GM18499 (cell line): Measurements from ENCODE around the gene PRKRIP1.
"Not testable (repeated sequence)": the region's sequence is repeated elsewhere in the genome, so short reads cannot be mapped to it uniquely, and the experiment has no call there.

Experiments
- ATAC-seq: cut with Tn5 transposase; IDR thresholded peaks from one replicate; pipeline ENCODE4 v1.9.1; 2021; ENCODE audit warnings: moderate number of reproducible peaks; ENCODE audit not compliant: insufficient read depth, unreplicated experiment

The PRKRIP1 gene

DNA sequence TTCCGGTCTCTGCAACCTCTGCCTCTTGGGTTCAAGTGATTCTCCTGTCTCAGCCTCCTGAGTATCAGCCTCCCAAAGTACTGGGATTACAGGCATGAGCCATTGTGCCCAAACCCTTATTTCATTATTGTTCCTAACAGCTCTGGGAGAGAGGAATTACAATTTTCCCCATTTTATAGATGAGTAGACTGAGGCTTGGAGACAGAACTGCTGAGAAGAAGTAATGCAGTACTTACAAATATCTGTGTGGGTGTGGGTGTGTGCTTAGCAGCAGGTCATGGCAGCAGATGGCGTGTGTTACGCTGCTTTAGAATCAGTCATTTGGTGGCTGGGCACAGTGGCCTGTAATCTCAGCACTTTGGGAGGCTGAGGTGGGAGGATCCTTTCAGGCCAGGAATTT lies 7.4 kb downstream of the PRKRIP1 start:
- ATAC-seq = no peak

DNA sequence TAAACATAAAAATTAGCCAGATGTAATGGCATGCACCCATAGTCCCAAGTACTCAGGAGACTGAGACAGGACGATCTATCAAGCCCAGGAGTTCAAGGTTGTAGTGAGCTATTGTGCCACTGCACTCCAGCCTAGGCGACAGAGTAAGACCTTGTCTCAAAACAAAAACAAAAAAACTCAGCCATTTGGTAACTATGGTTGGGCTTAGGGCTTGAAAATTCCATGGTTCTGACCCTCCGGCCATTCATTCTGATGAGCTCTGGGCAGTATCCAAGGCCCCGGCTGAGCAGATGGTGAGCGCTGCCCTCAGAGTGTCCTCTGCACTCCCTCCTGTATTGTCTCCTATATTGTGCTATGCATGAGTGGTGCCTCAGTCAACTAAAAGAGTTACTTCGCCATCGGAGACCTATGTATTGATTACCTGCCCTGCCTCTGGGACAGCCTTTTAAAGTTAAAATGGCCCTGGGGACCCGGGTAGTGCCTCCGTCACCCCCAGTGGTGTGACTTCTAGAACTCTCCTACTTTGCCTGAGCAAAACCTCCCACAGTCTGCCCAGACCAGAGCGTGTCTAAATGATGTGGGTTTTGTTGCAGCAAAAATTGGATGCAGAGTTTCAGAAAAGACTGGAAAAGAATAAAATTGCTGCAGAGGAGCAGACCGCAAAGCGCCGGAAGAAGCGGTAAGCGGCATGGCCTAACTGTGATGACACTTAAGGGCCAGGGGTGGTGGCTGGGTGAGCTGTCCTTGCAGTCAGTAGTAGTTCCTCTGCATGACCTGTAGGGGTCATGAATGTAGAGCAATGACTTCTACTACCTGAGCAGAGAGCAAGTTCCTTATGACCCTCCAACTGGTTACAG lies 8.1 kb downstream of the PRKRIP1 start:
- ATAC-seq = peak; percentile 51

- ATAC-seq = not testable (repeated sequence)
These were observed 8.7 kb downstream of the PRKRIP1 start for GRCh38 chr7:102404862-102405188.

DNA sequence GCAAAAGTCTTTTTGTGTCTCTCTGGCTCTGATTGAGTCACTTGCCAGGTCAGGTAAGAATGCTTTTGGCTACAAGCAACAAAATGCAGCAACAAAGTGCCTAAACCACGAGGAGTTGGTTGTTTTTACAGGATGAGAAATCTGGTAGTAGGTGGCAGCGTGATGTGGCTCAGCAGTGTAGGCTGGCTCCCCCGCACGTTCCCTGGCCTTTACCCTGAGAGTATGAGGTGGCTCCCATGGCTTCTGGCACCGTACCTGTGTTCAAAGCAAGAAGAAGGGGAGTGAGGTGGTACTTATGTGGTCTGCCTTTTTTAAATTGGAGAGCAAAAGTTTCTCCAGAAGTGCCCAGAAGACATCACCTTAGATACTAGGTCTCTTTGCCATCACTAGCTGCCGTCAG lies 11.7 kb downstream of the PRKRIP1 start:
- no peak for ATAC-seq

DNA sequence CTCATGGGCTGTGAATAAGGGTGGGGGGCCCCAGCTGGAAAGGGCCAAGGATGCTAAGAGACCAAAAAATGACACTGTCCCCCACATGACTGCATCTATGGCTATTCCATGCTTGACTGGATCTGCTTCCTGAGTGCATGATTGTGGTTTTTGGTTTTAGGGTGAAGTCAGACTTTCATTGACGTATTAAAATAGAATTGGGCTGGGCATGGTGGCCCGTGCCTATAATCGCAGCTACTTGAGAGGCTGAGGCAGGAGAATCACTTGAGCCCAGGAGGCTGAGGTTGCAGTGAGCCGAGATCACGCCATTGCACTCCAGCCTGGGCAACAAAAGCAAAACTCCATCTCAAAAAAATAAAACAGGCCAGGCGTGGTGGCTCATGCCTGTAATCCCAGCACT lies 12.4 kb downstream of the PRKRIP1 start:
- ATAC-seq = not testable (repeated sequence)

GRCh38 chr7:102409340-102409739 lies 13.2 kb downstream of the PRKRIP1 start:
- no peak for ATAC-seq

GRCh38 chr7:102410123-102410522 lies 14.0 kb downstream of the PRKRIP1 start:
- ATAC-seq = no peak

DNA sequence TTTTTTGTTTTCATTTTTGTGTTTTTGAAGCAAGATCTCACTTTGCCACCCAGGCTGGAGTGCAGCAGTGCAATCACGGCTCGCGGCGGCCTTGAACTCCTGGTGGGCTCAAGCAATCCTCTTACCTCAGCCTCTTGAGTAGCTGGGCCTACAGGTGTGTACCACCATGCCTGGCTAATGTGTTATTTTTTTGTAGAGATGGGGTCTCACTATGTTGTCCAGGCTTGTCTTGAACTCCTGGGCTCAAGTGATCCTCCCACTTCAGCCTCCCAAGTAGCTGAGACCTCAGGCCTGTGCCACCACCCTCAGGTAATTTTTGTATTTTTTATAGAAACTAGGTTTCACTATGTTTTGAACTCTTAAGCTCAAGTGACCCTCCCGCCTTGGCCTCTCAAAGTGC lies 14.8 kb downstream of the PRKRIP1 start:
- no peak for ATAC-seq

DNA sequence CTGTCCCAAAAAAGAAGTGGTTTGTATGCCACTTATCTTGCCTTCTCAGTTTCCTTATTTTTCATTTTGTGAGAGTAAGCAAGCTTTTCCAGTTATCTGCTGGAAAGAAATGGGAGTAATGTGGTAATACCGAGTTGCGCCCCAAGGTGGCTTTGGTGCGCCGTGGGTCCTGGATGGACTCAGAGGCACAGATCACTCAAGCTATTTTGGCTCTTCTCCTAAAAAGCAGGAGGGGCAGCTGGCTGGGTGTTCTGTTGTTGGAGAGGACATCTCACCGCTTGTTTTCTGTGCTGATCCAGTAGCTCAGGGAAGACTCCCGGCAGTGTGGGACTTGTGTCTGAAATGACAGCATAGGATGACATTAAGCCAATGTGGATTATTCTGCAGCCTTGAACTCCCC lies 16.4 kb downstream of the PRKRIP1 start:
- no peak for ATAC-seq

DNA sequence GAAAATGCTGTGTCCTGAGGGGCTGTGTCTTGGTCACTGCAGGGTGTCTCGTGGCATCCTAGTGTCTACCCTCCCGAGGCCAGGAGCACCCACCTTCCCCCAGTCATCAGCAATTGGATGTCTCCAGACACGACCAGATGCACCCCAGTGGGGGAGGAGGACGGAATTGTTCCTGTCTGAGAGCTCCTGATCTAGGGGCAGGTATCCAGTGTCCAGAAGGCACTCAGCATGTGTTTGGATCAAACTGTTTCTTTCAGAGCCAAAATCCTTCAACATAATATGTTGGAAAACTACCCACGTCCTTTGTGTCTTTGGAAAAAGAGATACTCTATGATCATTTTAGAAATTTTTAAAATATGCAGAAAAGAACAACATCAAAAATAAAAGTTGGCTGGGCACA lies 16.9 kb downstream of the PRKRIP1 start:
- no peak for ATAC-seq

DNA sequence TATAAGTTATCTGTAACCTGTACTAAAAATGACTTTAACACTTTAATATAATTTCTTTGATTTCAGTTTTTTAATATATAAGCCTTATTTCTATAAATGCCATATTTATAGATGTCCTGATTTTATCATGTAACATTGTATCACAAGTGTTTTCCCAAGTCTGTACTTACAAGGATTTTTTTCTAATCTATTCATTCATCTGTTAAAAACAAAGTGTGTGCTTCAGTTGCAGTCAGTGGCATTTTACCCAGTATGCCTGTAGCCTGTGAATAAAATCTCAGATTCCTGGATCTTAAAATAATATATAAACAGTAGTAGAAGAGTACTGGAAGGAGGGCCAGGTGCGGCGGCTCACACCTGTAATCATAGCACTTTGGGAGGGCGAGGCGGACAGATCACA lies 17.4 kb downstream of the PRKRIP1 start:
- no peak for ATAC-seq

DNA sequence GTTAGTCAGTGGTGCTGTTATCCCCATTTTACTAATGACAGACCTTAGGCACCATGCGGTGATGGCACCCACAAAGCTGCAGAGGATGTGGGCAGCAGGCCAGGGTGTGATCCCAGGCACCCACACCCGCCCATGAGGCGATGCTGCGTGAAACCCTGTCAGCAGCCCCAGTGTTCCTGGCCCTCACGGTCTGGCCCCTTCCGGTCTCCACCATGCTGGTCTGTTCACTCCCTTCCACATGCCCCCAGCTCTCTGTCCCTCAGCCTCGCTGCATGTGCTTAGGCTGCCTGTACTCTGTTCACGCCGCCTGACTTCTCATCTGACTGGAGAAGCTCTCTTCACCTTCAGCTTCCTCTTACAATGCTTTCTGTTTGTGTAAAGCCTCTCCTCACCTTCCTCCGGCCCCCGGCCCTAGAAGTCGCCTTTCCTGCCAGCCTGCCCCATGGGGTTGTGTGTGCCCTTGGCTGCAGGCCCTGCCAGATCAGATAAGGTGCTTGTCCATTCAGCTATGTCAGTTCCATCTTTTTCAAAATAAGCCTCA lies 19.6 kb downstream of the PRKRIP1 start:
- ATAC-seq = no peak

DNA sequence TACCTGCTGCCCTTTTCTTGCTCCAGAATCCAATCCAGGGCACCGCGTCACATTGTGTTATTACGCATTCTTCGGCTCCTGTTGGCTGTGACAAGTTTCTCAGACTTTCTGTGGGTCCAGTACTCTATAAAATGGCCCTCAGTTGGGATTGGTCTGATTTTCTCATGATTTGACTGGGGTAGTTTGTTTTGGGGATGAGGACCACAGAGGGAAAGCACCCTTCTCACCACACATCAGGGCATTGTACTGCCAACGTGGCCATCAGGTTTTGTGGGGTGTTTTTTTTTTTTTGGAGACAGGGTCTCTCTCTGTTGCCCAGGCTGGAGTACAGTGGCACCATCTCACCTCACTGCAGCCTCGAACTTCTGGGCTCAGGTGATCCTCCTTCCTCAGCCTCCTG lies 20.2 kb downstream of the PRKRIP1 start:
- no peak for ATAC-seq

GRCh38 chr7:102417105-102417504 lies 20.9 kb downstream of the PRKRIP1 start:
- no peak for ATAC-seq

DNA sequence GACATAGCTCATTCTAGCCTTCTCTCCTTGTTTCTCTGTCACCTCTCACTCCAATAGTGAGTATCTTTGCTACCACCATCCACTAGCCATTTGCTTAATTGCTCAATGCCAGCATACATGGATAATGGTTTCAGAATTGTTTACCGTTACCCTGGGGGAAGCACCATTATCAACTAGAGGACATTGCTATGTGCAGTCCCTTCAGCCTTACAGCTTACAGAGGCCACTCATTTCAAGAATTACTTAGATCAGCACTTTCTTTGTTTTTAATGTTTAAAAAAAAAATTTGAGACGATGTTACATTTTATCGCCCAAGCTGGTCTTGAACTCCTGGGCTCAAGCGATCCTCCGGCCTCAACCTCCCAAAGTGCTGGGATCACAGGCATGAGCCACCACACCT lies 22.4 kb downstream of the PRKRIP1 start:
- no peak for ATAC-seq

DNA sequence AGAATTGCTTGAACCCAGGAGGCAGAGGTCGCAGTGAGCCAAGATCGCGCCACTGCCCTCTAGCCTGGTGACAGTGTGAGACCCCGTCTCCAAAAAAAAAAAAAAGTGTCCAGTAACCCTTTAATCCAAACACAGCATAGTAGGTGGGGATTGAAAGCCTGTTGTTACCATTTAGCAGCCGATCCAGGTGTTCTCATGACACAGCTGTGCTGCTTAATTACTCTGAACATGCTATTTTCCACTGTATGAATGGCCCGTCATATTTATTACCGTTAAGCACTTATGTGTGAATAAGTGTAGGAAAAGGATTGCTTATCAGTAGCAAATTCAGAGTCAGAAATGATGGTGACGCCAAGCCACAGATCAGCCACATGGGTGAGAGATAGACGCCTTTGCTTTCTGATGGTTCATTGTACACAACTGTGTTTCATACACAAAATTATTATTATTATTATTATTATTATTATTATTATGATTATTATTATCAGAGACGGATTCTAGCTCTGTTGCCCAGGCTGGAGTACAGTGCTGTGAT lies 25.6 kb downstream of the PRKRIP1 start:
- no peak for ATAC-seq

DNA sequence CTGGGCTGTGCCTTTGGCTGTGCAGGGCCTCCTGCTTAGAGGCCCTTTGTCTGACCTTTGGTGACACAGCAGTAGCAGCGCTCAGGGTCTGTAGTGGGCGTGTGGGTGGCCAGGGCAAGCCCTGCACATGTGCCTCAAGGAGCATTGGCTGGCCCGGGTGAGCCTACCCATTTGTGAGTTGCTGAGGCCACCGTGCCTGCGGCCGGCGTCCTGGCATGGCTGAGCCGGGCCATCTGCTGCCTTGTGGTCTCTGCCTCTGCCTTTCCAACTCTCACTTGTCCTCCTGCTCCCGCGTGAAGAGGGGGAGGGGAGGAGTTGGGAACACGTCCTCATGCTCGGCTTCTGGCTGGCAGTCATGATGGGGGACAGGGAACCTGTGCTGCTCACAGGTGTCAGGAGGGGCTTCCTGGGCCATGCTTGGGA lies 28.0 kb downstream of the PRKRIP1 start:
- ATAC-seq = no peak

DNA sequence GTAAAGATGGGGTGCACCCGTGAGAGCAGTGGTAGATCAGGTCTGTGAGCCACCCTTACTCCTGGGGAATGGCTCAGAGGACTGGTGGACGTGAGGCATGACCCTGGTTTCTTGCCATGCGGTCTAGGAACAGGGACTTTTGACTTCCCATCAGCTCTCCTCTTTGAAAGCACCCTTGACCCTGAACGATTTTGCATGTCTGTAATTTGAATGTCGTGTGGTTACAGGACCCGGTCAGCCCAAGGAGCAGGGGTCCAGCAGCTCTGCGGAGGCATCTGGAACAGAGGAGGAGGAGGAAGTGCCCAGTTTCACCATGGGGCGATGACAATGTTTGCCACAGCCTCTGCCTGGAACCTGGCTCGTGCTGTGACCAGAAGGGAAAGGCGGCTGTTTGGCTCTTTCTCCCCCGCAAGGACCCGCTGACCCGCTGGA lies 28.6 kb downstream of the PRKRIP1 start:
- no peak for ATAC-seq

- ATAC-seq = peak; percentile 42
These were observed 29.6 kb downstream of the PRKRIP1 start for GRCh38 chr7:102425639-102426267.

GRCh38 chr7:102426268-102427018 lies 30.3 kb downstream of the PRKRIP1 start:
- peak; percentile 39 for ATAC-seq

- ATAC-seq = no peak
These were observed 30.8 kb downstream of the PRKRIP1 start for GRCh38 chr7:102427019-102427405.
